Activated CD4-positive, CD25-positive, alpha-beta regulatory T cell treated with anti-CD3 and anti-CD28 coated beads, Interleukin-2, amount 50 U/mL, for 16 hours (primary cell): ENCODE measurements around the gene LCN1.
"Not testable (repeated sequence)": the region's sequence is repeated elsewhere in the genome, so short reads cannot be mapped to it uniquely, and the experiment has no call there.

Experiments used
- DNase-seq: peaks from one replicate; pipeline ENCODE4 v3.0.0-alpha.2; 2020; ENCODE audit warnings: low read depth, low spot score

The LCN1 gene

DNA sequence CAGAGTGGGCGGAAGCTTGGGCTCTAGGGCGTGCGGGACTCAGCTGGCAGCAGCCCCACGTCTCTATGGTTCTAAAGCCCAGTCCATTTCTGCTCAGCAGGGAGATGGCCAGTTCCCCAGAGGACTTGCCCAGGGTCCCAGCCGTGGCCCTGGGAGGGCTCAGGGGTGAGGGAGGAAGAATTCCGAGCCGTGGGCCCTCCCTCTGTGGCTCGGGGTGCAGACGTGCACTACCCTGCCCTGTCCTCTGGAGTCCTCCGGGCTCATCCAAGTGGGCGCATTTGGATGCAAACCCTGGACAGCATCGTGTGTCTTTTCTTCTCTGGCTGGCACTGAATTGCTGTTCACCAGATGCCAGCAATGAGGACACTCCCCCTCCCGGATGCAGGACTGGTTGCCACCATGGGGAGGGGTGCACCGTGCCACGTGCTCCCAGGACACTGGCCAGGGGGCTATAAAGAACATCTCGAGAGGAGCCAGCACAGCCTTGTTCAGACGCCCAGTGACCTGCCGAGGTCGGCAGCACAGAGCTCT is 24.5 kb downstream of the LCN1 start, which contains the start of gene OBP2A:
Gene OBP2A (plus strand): TSS at position 481 of the 531 bp plus-strand sequence. CDS start 55 bp downstream, outside the sequence.
- DNase-seq, result not testable (repeated sequence)

DNA sequence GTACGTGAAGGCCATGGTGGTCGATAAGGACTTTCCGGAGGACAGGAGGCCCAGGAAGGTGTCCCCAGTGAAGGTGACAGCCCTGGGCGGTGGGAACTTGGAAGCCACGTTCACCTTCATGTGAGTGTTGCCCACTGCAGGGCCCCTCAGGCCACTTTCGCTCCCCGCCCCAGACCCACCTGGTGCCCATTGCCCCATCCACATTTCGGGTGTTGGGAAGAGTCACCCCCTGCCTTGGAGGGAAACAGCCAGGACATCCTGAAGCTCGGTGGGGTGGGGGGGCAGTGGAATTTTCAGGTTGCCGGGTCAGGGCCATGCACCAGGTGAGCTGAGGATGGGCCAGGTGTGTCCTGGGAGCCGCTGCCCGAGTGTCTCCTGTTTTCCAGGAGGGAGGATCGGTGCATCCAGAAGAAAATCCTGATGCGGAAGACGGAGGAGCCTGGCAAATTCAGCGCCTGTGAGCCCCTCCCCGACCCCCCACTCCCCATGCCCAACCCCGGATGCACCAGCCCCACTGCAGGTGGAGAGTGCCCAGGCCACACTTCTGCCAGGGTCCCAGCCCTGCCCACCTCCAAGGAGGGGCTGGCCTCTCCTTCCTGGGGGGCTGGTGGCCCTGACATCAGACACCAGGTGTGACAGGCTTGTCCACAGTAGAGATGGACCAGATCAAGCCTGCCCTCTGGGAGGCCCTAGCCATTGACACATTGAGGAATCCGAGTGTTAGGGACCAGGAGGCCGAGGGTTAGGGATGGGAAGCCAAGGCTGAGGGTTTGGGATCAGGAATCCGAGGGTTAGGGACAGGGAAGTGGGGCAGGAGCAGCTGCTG is 25.8 kb downstream of the LCN1 start:
- not testable (repeated sequence) for DNase-seq

DNA sequence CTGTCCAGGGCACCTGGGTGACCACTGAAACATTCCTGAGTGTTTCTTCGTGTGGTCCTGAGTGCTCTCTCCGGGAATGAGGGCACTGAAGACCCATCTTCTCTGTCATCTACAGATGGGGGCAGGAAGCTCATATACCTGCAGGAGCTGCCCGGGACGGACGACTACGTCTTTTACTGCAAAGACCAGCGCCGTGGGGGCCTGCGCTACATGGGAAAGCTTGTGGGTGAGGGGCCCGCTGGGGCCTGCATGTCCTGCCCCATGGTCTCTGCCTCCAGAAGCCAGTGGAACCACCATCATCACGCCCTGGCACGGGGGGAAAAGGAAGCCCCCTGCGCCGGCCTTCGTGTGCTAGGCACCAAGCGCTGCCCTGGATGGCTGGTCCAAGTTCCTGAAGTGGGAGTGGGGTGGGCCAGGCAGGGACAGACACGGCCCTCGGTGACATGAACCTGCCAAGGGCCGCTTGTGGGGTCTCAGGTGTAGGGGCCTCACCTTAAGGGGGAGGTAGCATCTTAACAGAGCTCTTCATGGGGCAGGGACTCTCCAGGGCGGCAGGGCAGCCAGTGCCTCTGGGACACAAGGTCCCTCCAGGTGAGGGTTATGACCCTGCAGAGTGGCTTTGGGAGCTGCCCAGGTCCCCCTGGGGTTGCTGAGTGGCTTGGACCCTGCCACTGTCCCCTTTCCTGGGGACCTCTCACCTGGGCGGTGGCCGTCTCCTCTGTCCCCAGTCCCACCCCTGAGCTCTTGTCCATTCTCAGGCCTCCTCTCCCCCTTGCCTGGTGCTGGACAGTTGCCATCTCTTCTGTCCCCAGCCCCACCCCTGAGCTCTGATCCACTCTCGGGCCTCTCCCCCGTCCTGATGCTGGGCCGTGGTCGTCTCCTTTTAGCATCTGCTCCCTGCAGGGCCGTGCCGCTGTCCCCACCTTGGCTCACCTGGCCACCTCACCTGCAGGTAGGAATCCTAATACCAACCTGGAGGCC is 26.8 kb downstream of the LCN1 start:
- no peak for DNase-seq

DNA sequence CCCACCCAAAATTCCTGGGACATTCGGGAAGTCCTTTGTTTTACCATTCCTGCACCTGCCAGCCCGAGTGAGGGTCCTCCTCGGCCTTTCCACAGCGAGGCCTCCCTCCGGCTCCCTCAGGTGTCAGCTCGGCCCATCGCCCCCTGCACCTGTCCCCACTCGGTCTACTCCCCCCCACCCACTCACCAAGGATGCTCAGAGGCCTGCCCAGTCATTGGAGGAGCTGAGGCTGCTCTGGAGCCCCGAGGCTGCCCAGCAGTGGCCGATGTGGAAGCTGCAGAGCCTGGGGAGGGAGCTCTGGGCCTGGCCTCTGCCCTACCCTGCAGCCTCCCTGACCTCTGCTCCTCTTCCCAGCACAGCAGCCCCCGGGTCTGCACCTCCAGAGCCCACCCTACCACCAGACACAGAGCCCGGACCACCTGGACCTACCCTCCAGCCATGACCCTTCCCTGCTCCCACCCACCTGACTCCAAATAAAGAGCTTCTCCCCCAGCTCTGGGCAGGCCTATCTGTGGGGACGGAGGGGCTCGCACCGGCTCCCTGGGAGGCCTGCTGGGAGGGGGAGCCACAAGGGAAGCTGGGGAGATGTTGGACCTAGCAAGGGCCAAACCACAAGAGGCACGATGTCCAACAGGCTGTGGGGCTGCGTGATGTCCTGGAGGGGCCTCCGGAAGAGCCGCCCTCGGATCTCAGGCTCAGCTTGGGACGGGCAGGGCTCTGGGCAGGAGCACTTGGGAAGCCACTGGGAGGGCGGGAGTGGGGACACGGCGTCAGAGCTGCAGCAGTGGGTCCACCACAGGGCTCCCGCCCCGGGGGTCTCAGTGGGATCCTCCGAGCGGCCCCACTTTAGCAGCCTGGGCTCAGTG is 28.5 kb downstream of the LCN1 start:
- DNase-seq, result not testable (repeated sequence)

DNA sequence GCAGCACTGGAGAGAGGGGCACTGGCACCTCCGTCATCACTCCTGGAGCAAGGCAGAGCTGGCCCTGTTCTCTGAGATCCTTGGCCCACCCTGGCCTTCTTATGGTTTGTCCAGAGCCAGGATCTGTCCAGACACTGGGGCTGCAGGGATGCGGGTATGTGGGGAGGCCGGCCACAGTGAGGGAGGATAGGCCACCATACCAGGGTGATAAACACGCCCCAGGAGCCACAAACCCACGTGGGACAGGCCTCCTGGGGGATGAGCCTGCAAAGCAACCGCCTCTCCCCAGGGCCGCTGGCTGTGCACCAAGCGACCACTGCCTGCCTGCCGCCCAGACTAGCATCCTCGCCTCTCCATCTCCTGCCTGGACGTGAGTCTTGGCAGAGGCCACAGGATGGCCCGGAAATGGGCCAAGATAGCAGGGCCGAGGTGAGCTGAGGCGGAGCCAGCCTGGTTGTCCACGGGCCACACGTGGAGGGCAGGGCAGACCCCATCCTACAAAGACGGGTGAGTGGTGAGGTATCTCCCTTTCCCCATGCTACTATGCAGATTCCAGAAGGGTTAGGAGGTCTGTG is 29.2 kb downstream of the LCN1 start:
- no peak for DNase-seq

DNA sequence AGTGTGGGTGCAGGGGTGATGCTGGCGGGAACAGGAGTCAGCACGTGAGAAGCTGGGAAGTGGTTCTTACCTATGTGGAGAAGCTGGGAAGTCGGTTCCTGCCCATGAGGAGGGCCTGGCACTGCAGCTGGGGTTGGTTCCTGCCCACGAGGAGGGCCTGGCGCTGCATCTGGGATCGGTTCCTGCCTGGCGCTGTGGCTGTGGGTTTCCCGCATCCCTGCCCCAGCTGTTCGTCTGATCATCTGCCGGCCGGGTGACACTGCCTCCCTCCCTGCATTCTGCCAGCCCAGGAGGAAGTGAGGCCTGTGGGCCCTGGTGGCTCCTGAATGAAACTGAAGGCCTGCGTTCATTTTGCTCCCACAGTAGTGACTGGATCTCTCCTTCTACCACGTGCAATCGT is 29.8 kb downstream of the LCN1 start:
- DNase-seq, result no peak

DNA sequence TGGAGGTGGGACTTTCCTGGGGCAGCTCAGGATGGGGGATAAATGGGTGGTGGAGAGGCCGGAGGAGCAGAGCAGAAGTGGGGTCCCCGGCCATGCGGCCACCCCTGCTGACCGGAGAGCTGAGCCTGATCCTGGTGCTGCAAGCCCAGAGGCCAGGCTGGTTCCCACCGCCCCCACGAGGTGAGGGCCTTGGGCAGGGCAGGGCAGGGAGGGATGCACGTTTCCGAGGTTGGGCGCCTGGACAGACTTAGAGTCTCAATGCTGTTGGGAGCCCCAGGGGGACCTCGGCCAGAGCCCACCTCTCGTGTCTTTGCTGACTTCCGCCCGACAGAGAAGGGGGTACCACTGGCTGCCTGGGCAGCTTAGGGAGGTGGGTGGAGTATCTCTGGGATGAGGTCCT is 30.2 kb downstream of the LCN1 start:
- no peak for DNase-seq

DNA sequence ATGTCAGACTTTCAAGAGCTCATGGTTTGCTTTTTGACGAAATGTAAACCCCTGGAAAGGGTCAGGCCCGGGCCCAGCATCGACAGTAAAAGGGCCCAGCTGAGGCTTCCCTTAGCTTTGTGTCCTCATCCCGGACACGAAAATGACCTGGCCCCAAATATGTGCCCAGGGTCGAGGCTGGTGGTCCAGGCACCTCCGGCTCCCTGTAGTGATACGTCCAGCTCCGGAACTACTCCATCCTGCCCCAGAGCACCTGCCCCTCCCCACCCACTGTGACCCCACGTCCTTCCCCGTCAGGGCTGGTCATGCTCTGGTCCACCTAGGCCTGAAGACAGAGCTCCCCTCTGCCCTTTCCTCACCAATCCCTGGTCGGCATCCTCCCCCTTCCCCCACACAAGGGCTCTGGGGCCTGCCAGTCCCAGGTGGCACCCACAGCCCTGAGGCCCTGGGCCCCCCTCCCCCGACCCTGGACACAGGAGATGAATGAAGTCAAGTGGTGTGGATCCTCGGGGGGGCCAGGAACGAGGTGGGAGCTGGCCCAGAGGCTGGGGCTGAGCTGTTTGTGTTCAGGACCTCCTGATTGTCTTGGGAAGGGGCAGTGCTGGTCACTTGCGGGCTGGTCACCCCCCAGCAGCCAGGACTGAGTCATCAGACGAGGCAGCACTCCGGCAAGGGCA is 30.9 kb downstream of the LCN1 start:
- no peak for DNase-seq

DNA sequence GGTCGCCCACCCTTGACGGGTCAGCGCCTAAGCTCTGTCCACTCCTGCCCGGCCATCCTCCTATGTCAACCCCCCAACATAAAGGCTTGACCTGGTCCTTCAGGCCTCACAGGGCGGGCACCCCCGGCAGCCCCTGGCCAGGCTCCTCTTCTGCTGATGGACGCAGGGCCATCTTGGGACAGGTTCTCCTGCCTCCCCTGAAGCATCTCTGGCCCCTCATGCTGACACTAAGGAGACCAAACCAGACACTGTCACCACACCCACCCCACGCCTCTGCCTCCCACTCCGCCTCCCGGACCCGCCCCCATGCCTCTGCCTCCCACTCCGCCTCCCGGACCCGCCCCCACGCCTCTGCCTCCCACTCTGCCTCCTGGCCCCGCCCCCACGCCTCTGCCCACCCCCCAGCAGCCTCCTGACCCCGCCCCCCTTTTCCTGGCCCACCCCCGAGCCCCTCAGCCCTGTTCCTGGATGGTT is 31.5 kb downstream of the LCN1 start:
- no peak for DNase-seq

DNA sequence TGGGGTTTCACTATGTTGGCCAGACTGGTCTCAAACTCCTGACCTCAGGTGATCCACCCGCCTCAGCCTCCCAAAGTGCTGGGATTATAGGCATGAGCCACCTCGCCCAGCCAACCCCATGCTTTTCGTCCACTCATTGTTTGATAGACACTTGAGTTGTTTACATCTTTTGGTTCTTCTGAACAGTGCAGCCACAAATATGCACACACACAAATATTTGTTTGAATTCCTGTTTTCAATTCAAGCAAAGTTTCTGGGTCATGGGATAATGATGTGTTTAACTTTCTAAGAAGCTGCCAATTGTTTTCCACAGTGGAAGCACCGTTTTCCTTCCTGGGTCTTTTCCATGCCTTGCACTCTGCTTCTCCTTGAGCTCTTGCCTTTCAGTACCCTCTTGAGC is 33.5 kb downstream of the LCN1 start:
- DNase-seq, result no peak

DNA sequence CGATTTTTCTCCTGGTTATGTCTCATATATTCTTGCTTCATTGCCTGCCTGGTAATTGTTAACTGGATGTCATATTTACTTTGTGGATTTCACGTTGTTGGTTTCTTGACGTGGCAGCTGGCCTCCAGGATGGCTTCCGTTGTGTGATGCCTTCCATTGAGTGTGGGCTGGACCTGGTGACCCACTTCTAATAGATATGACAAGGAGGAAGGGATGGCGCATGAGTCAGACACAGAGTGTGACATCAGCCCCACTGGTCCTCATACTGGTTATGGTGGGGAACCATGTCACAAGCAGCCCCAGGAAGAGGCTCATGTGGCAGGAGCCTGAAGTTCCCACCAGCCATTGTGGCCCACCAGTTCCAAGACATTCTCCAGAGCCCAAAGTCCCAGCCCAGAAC is 34.0 kb downstream of the LCN1 start:
- no peak for DNase-seq

DNA sequence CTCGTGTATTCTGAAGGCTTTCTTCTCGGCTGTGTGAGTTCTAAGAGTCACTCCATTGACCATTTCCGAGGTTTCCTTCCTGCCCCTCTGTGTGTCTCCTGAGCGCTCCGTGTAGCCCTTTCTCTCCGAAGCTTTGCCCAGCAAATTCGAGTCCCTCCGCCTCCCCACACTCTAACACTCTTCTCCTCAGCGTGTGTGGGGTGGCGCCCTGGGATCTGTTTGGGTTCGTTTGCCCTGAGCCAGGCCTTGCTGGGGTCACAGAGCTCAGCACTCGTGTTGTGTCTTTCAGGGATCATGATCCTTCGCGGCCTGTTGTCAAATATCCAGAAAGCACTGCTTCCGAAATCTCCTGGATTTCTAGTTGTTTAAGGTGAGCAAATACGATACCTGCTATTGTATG is 34.7 kb downstream of the LCN1 start:
- no peak for DNase-seq

DNA sequence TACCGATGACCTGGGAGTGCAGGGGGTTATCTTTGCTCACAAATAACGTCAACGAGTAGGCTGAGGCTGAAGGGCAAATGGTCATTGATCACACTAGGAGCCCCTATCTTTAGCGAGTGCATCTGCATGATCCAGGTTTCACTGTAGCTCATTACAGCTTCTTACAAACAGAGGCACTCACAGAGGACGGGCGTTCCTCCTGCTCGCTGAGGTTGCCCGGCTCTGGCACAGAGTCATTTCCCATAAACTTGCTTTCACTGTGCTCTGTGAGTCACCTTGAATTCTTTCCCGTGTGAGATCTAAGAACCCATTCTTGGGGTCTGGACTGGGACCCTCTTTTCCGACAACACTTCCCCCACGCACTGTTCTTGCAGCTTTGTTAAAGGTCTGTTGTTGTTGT is 38.4 kb downstream of the LCN1 start:
- DNase-seq, result no peak

DNA sequence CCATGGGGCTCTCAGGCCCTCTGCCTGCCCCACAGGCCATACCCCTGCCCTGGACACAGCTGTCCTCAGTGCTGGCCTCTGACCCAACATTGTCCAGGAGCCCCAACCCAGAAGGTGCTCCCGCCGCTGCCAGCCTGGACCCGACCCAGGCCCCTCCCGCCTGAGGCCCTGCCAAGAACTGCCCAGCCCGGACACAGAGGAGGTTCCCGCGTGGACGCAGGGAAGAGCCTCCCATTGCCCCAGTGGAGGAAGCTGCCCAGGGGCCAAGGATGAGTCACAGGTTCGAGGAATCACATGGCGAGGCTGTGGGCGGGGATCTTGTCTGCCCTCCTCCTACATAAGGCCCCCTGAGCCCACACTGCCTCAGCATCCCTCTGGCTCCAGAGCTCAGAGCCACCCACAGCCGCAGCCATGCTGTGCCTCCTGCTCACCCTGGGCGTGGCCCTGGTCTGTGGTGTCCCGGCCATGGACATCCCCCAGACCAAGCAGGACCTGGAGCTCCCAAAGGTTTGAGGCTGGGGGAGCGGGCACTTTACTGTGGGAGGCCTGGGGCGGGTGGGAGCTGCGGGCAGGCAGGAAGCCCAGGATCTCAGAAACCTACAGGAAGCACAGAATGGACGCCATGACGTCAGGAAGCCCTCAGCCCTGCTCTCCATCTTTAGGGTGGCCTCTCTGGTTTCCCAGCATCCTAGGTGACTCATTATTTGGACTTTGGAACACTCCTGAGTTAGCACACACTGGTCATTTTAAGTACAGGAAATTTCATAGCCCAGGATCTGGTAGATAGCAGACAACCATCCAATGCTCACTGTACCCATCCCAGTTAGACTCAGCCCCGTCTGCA is 40.4 kb downstream of the LCN1 start, which contains the start of gene PAEP:
Gene PAEP (plus strand): TSS at position 366 of the 844 bp plus-strand sequence.
- no peak for DNase-seq

DNA sequence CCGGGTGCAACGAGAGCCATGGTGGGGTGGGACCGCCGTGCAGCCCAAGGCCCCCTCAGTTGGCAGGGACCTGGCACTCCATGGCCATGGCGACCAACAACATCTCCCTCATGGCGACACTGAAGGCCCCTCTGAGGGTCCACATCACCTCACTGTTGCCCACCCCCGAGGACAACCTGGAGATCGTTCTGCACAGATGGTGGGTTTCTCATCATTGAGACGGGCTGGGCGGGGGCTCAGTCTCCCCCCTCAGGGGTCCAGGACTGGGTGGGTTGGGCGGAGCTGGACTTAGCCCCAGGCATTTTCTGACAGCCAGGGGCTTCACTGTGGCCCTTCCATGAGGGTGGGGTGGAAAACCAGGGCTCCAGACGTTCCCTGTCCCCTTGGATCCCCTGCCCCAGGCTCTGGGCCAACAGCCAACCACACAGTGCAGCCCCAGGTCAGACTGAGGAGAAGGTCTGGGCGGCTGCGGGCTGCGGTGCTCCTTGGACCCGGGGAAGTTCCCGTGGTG is 41.0 kb downstream of the LCN1 start:
- no peak for DNase-seq

DNA sequence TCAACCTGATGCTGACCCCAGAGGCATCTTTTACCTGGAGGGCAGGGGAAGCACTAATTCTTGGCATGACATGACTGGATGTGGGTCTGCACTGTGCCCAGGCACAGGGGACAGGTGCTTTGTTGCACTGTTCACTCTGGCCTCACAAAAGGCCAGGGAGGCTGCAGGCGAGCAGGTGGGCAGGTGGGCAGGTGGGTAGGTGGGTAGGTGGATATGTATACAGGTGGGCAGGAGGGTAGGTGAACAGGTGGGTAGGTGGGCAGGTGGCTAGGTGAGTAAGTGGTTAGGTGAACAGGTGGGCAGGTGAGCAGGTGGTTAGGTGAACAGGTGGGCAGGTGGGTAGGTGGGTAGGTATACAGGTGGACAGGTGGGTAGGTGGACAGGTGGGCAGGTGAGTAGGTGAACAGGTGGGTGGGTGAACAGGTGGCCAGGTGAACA is 41.8 kb downstream of the LCN1 start:
- no peak for DNase-seq

DNA sequence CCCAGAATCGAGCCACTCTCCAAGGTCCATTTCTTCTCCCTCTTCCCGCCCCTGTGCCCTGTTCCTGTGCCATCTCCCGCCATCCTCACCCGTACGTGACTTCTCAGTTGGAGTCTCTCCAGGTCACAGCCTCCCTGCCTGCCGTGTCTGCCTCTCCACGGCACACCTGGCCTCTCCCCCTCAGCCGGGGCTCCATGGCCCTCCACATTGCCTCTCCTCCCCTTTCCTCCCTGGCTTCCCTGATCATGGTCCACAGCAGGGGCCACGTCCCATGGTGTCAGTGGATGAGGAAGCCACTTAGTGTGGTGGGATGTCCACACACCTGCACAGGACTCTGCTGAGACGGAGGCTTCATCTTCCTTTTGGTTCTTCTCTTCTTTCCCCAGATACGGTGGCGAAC is 42.6 kb downstream of the LCN1 start:
- no peak for DNase-seq

DNA sequence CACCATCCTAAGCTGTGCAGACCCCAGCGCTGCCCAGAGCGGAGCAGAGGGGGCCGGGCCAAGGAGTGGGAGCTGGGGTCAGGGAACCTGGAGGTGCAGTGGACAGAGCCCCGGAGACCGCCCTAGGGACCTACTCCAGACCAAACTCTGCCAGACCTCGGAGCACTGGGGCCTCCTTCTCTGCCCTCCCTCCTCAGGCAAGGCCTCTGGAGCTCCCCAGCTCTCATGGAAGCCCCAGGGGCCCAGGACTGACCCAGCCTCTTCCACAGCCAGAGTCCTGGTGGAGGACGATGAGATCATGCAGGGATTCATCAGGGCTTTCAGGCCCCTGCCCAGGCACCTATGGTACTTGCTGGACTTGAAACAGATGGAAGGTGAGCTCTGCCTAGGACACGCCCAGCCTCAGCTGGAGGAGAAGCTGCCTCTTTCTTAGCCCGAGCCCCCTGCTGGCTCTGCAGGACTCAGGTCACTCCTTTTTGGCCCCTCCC is 43.9 kb downstream of the LCN1 start:
- DNase-seq, result no peak

DNA sequence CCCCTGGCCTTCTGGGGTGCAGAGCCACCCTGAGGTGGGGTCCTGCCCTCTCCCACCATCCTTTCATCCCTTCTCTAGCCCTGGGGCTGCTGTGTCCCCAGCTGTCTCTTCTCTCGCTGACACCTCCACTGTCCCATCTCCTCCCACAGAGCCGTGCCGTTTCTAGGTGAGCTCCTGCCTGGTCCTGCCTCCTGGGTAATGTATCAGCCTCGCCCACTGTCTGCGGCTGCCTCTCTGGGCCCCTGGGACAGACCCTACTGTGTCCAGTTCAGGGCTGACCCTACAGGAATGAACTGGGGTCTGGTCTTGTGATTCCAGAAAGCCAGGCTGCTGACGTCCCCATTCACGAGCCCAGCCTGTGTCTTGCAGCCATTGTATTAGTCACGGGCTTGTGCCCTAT is 44.4 kb downstream of the LCN1 start:
- DNase-seq, result no peak
